AG09319 (cell line): ENCODE data around the gene APH1B.
A peak's percentile ranks its signal among the peaks of the same experiment; 100 is the strongest.

ENCODE experiments used
- DNase-seq: peaks from one replicate; pipeline ENCODE4 v3.0.0-alpha.2; 2010; ENCODE audit warnings: low read depth; ENCODE audit errors: extremely low read depth
- TF ChIP-seq, protein P1 (sequence below): IDR thresholded peaks from 2 replicates; pipeline ENCODE4 v1.5.1; 2011; ENCODE audit warnings: low read depth, mild to moderate bottlenecking, inconsistent platforms, low read length, moderate library complexity

APH1B gene

DNA sequence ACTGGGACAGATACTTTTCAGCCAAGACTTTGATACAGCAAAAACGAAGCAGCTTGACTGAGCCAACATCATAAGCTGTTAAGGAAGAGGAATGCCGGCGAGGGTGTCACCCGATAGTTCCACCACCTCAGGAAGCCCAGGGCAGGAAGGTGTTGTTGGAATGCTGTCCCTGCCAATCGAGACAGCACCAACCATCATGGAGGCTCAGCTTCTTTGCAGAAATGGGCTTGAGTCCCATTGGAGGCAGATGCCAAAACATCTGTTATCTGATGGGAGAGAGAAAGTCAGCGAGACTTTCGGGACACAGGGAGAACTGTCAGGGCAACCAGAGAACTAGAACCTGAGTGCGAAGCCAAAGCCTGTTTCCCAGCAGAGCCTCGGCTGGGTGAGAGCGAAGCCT, 53.5 kb downstream of the APH1B start:
- TF ChIP-seq, protein P1, sequence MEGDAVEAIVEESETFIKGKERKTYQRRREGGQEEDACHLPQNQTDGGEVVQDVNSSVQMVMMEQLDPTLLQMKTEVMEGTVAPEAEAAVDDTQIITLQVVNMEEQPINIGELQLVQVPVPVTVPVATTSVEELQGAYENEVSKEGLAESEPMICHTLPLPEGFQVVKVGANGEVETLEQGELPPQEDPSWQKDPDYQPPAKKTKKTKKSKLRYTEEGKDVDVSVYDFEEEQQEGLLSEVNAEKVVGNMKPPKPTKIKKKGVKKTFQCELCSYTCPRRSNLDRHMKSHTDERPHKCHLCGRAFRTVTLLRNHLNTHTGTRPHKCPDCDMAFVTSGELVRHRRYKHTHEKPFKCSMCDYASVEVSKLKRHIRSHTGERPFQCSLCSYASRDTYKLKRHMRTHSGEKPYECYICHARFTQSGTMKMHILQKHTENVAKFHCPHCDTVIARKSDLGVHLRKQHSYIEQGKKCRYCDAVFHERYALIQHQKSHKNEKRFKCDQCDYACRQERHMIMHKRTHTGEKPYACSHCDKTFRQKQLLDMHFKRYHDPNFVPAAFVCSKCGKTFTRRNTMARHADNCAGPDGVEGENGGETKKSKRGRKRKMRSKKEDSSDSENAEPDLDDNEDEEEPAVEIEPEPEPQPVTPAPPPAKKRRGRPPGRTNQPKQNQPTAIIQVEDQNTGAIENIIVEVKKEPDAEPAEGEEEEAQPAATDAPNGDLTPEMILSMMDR, result no peak
- DNase-seq, result no peak

- TF ChIP-seq, protein P1, result no peak
- DNase-seq, result no peak
These were observed 54.1 kb downstream of the APH1B start for GRCh38 chr15:63331456-63331855.

GRCh38 chr15:63332367-63333124, 55.1 kb downstream of the APH1B start:
- TF ChIP-seq, protein P1, result no peak
- peak; percentile 44 for DNase-seq

DNA sequence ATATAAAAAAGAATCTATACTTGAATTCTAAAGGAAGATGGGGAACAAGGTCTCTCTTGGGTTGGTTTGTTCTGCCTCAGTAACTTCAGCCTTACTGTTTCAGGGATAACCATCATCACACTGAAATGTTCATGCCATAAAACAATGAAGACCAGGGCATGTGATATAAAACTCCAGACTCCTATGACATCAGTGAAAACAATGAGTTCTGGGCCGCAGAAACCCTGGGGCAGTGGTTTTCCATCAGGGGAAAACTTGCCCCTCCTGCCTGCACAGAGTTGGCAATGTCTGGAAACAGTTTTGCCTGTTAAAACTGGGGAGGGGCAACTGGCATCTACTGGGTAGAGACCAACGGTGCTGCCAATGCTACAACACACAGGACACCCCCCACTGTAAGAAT, 57.4 kb downstream of the APH1B start:
- TF ChIP-seq, protein P1, result no peak
- DNase-seq, result no peak

DNA sequence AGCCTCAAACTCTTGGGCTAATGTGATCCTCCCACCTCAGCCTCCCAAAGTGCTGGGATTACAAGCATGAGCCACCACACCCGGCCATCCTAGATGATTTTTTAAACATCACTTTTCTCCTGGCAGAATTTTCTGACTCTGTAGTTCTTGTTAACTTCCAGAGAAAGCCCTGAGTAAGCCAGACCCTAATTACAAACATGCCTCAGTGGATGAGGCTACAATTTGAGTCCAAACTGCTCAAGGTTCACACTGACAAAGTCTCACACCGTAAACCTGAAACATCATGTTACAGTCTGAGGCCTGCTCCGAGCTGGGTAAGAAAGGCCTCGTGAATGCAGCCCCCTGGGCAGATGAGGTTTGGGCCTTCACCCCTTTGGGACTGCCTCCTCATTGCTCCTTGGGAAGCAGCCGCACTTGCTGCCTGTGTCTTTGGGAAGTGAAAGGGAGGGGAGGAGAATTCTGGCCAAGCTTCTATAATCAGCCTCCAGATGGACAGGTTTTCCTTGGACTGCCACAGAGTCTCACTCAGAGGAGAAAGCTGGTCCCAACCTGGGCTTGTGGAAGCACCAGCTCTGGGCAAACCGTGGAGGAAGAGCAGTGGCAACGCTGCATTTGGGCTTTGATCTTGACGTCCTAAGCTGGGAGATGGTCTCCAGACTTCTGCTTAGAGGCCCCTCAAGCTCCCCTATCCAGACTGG, 58.3 kb downstream of the APH1B start:
- TF ChIP-seq, protein P1, result no peak
- DNase-seq, result no peak

DNA sequence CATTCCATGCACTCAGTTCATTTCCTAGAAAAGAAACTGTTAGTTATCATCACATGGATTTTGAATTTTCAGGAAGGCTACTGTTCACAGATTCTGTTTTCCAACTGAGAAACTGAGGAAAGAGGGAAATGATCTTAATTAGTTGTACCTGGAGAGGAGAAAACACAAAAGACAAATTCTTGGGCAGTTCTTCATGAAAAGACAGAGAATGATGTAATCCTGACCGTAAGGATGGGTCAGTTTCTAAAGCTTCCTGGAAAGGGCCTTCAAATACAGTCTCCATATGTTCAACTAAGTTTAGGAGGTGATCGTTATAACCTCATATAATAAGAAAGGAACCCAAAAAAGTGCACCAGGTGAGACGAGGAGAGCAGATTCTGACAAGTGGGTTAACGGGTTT, 59.6 kb downstream of the APH1B start:
- no peak for DNase-seq
- TF ChIP-seq, protein P1, result no peak

GRCh38 chr15:63338170-63338569, 60.8 kb downstream of the APH1B start:
- DNase-seq, result no peak
- TF ChIP-seq, protein P1, result no peak
